HG02571 (cell line): Measurements from ENCODE around the gene RRBP1.

ENCODE experiments used
- ATAC-seq: cut with Tn5 transposase; IDR thresholded peaks from one replicate; pipeline ENCODE4 v1.9.1; 2021; ENCODE audit warnings: mild to moderate bottlenecking, moderate library complexity; ENCODE audit not compliant: unreplicated experiment

The RRBP1 gene

GRCh38 chr20:17637413-17637780 is 44.6 kb downstream of the RRBP1 start:
- no peak for ATAC-seq

GRCh38 chr20:17636523-17637412 is 45.3 kb downstream of the RRBP1 start:
- ATAC-seq, result no peak

GRCh38 chr20:17635332-17636244 is 46.5 kb downstream of the RRBP1 start:
- ATAC-seq, result no peak

- ATAC-seq, result no peak
These were observed 47.2 kb downstream of the RRBP1 start for GRCh38 chr20:17634661-17635331.

GRCh38 chr20:17633850-17634500 is 48.1 kb downstream of the RRBP1 start:
- no peak for ATAC-seq

GRCh38 chr20:17633221-17633849 is 48.7 kb downstream of the RRBP1 start:
- ATAC-seq, result no peak

- no peak for ATAC-seq
These were observed 50.3 kb downstream of the RRBP1 start for GRCh38 chr20:17631576-17632319.

- no peak for ATAC-seq
These were observed 51.2 kb downstream of the RRBP1 start for GRCh38 chr20:17630806-17631195.

GRCh38 chr20:17630151-17630805 is 51.8 kb downstream of the RRBP1 start:
- no peak for ATAC-seq

- ATAC-seq, result no peak
These were observed 52.4 kb downstream of the RRBP1 start for GRCh38 chr20:17629678-17630089.

- ATAC-seq, result no peak
These were observed 53.0 kb downstream of the RRBP1 start for GRCh38 chr20:17629025-17629424.

- ATAC-seq, result no peak
These were observed 53.8 kb downstream of the RRBP1 start for GRCh38 chr20:17628101-17628841.

- no peak for ATAC-seq
These were observed 54.7 kb downstream of the RRBP1 start for GRCh38 chr20:17627101-17627955.

- no peak for ATAC-seq
These were observed 55.6 kb downstream of the RRBP1 start for GRCh38 chr20:17626217-17627007.

- no peak for ATAC-seq
These were observed 56.6 kb downstream of the RRBP1 start for GRCh38 chr20:17625246-17626051.
